ENCODE measurements around the gene EIF4G3.

DNA sequence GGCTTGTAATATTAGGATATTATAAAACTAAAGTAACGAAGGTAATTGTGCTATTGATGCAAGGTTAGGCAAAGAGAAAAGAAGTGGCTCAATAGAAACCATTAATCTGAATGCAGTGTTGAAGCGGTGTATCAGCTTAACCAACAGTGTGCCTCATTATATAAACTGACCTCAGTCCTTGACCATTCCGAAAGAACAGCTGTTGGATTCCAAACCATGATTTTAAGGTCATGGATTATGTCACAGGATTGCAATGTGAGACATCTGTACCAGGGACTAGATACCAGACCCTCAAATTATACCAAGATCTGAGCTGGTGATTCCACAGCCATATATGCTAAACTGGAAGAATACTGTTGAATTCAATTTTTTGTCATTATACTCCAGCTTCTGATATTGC, 255.4 kb downstream of the EIF4G3 start:
- no peak for TF ChIP-seq ARID2 (IDR thresholded peaks at IDR 0.05)
- TF ChIP-seq MEF2D (tag; conservative IDR thresholded peaks at IDR 0.05; ENCODE audit: low read depth): no peak
- TF ChIP-seq, protein P1, sequence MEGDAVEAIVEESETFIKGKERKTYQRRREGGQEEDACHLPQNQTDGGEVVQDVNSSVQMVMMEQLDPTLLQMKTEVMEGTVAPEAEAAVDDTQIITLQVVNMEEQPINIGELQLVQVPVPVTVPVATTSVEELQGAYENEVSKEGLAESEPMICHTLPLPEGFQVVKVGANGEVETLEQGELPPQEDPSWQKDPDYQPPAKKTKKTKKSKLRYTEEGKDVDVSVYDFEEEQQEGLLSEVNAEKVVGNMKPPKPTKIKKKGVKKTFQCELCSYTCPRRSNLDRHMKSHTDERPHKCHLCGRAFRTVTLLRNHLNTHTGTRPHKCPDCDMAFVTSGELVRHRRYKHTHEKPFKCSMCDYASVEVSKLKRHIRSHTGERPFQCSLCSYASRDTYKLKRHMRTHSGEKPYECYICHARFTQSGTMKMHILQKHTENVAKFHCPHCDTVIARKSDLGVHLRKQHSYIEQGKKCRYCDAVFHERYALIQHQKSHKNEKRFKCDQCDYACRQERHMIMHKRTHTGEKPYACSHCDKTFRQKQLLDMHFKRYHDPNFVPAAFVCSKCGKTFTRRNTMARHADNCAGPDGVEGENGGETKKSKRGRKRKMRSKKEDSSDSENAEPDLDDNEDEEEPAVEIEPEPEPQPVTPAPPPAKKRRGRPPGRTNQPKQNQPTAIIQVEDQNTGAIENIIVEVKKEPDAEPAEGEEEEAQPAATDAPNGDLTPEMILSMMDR (IDR thresholded peaks at IDR 0.05 in 2 of 3, conservative IDR thresholded peaks at IDR 0.05 in 1 of 3; ENCODE audit: insufficient read depth in 2 of 3, low read depth in 1 of 3, low read length in 3 of 3): no peak

All from K562 (cell line).